GM12892 (cell line): Measurements from ENCODE around the gene OR51B5.

Experiments used
- POLR2A ChIP-seq: IDR thresholded peaks from 2 replicates; pipeline ENCODE4 v1.6.1; 2011; ENCODE audit warnings: low read depth, low read length, control low read depth
- POLR2AphosphoS5 ChIP-seq: IDR thresholded peaks from 2 replicates; pipeline ENCODE4 v1.6.1; 2011; ENCODE audit warnings: low read depth, low read length, control low read depth
- TAF1 ChIP-seq: IDR thresholded peaks from 2 replicates; pipeline ENCODE4 v1.6.1; 2011; ENCODE audit warnings: low read depth, mild to moderate bottlenecking, control low read depth, low read length, borderline replicate concordance

- TF ChIP-seq POLR2AphosphoS5 (no peak), POLR2A (no peak), TAF1 (no peak)
Measured at GRCh38 chr11:5307256-5308019, 35.9 kb downstream of the OR51B5 start.
